Measurements from ENCODE around the gene CEP170B.
"Not testable (repeated sequence)": the region's sequence is repeated elsewhere in the genome, so short reads cannot be mapped to it uniquely, and the experiment has no call there.

Gene CEP170B

GRCh38 chr14:104865081-104865630, at the start of gene CEP170B:
Gene CEP170B, plus strand, starts transcription at chr14:104865268. Its CDS starts 3,183 bp downstream, at chr14:104868451.
- no peak for DNase-seq

GRCh38 chr14:104816616-104816884, 48.5 kb upstream of the CEP170B start:
- no peak for DNase-seq

- no peak for DNase-seq
Observed at GRCh38 chr14:104817930-104818713, 46.9 kb upstream of the CEP170B start.

- DNase-seq = no peak
Observed at GRCh38 chr14:104818714-104819161, 46.3 kb upstream of the CEP170B start.

- DNase-seq = no peak
Observed at GRCh38 chr14:104819361-104819781, 45.7 kb upstream of the CEP170B start.

GRCh38 chr14:104820669-104821228, 44.3 kb upstream of the CEP170B start:
- no peak for DNase-seq

- no peak for DNase-seq
Observed at GRCh38 chr14:104821229-104821945, 43.7 kb upstream of the CEP170B start.

GRCh38 chr14:104821971-104822608, 43.0 kb upstream of the CEP170B start:
- no peak for DNase-seq

GRCh38 chr14:104822821-104823615, 42.0 kb upstream of the CEP170B start:
- DNase-seq = no peak

- no peak for DNase-seq
Observed at GRCh38 chr14:104824353-104824997, 40.6 kb upstream of the CEP170B start.

- peak; percentile 60 for DNase-seq
Observed at GRCh38 chr14:104826189-104826860, 38.7 kb upstream of the CEP170B start.

- no peak for DNase-seq
Observed at GRCh38 chr14:104826861-104827176, 38.2 kb upstream of the CEP170B start.

GRCh38 chr14:104827177-104828055, 37.7 kb upstream of the CEP170B start:
- no peak for DNase-seq

- no peak for DNase-seq
Observed at GRCh38 chr14:104830781-104831180, 34.3 kb upstream of the CEP170B start.

GRCh38 chr14:104836171-104836935, 28.7 kb upstream of the CEP170B start:
- not testable (repeated sequence) for DNase-seq

- DNase-seq = no peak
Observed at GRCh38 chr14:104841730-104842129, 23.3 kb upstream of the CEP170B start.

GRCh38 chr14:104843006-104843405, 22.1 kb upstream of the CEP170B start:
- no peak for DNase-seq

- no peak for DNase-seq
Observed at GRCh38 chr14:104843442-104844305, 21.4 kb upstream of the CEP170B start.

Data from NCI-H1048 (cell line).